Thymus (tissue), 11 donors: ENCODE data around the gene EMX1. TPM values are rescaled to one million over a fixed set of nuclear protein-coding genes. Genes with fewer than 3 reads are reported as not detected.

ENCODE experiments used
- DNase-seq, 9 donors: peaks; one replicate each; pipeline ENCODE4 v3.0.0-alpha.2; 2013; ENCODE audit warnings: low spot score in 9 of 9, low read depth in 6 of 9, missing footprints in 1 of 9
- H3K27ac ChIP-seq, 2 donors: one replicate each; pipeline ENCODE4 v1.5.1; 2013; ENCODE audit warnings: control low read depth in 1 of 2, low read depth in 1 of 2, low read length in 1 of 2, mild to moderate bottlenecking in 1 of 2, moderate library complexity in 1 of 2
- H3K27me3 ChIP-seq, 2 donors: one replicate each; pipeline ENCODE4 v1.5.1; 2013; ENCODE audit warnings: low read length in 1 of 2; ENCODE audit not compliant: control insufficient read depth in 2 of 2, insufficient read depth in 1 of 2
- H3K36me3 ChIP-seq, 2 donors: one replicate each; pipeline ENCODE4 v1.5.1; 2013; ENCODE audit warnings: low read length in 1 of 2, mild to moderate bottlenecking in 1 of 2, moderate library complexity in 1 of 2; ENCODE audit not compliant: control insufficient read depth in 2 of 2, insufficient read depth in 2 of 2
- H3K4me1 ChIP-seq, 2 donors: one replicate each; pipeline ENCODE4 v1.5.1; 2013; ENCODE audit warnings: low read length in 2 of 2; ENCODE audit not compliant: control insufficient read depth in 2 of 2, insufficient read depth in 2 of 2
- H3K4me3 ChIP-seq, 2 donors: one replicate each; pipeline ENCODE4 v1.5.1; 2013; ENCODE audit warnings: low read length in 2 of 2, control low read depth in 1 of 2, mild to moderate bottlenecking in 1 of 2
- H3K9me3 ChIP-seq, 2 donors: one replicate each; pipeline ENCODE4 v1.5.1; 2013; ENCODE audit warnings: low read length in 1 of 2, mild to moderate bottlenecking in 1 of 2; ENCODE audit not compliant: control insufficient read depth in 2 of 2, insufficient read depth in 1 of 2
- WGBS: extraction: QIAGEN DNeasy Blood & Tissue Kit; methylation state at CpG from one replicate; pipeline ENCODE4 v1.1.7; 2013; 5-methylcytosine and 5-hydroxymethylcytosine counted together
- polyA plus RNA-seq: library from polyadenylated mRNA; stranded (reverse); fragments of 200-250 nt; gene quantifications from one replicate; pipeline ENCODE4 v1.2.3, GENCODE V29; 2013
- total RNA-seq: library from RNA; stranded (reverse); fragments of 120-200 nt; gene quantifications from one replicate; pipeline ENCODE4 v1.2.4, GENCODE V29; 2013
- donor health status: healthy.

EMX1 gene
- total and polyA plus RNA-seq, 2 donors, result 0.38 to 0.82 TPM

- Histone ChIP-seq H3K27ac (no peak overlapping the region), H3K4me3 (no peak overlapping the region), H3K9me3 (peaks cover 0 to 2% of the 10 kb centered on the region in 2 donors), H3K27me3 (peaks cover 0 to 36% of the 10 kb centered on the region in 2 donors), H3K36me3 (no peaks in the 10 kb centered on the region), H3K4me1 (no peaks in the 10 kb centered on the region)
- no peak for DNase-seq
- WGBS, result 97% methylated on average over 2 of the region's 2 CpGs
Observed at GRCh38 chr2:72935611-72935957, 18.3 kb downstream of the EMX1 start.

GRCh38 chr2:72936660-72937355 lies 19.5 kb downstream of the EMX1 start:
- 86% methylated on average over 19 of the region's 19 CpGs for WGBS
- no peaks in the 10 kb centered on the region for H3K4me1 ChIP-seq
- H3K27ac ChIP-seq, result no peak overlapping the region
- DNase-seq, result no peak
- no peaks in the 10 kb centered on the region for H3K36me3 ChIP-seq
- peaks cover 0 to 26% of the 10 kb centered on the region in 2 donors for H3K27me3 ChIP-seq
- H3K9me3 ChIP-seq, result peaks cover 0 to 2% of the 10 kb centered on the region in 2 donors
- H3K4me3 ChIP-seq, result no peak overlapping the region

GRCh38 chr2:72937356-72937669 lies 20.0 kb downstream of the EMX1 start:
- H3K27ac ChIP-seq, result no peak overlapping the region
- DNase-seq, result no peak
- H3K4me1 ChIP-seq, result no peaks in the 10 kb centered on the region
- H3K4me3 ChIP-seq, result no peak overlapping the region
- WGBS, result 92% methylated on average over 15 of the region's 15 CpGs
- H3K36me3 ChIP-seq, result no peaks in the 10 kb centered on the region
- H3K27me3 ChIP-seq, result peaks cover 0 to 24% of the 10 kb centered on the region in 2 donors
- H3K9me3 ChIP-seq, result peaks cover 0 to 2% of the 10 kb centered on the region in 2 donors

- Histone ChIP-seq H3K27me3 (peaks cover 0 to 19% of the 10 kb centered on the region in 2 donors), H3K27ac (no peak overlapping the region), H3K4me1 (no peaks in the 10 kb centered on the region), H3K9me3 (peaks cover 0 to 2% of the 10 kb centered on the region in 2 donors), H3K36me3 (no peaks in the 10 kb centered on the region), H3K4me3 (no peak overlapping the region)
- WGBS, result 78% methylated on average over 5 of the region's 5 CpGs
- no peak for DNase-seq
Observed at GRCh38 chr2:72938455-72938854, 21.1 kb downstream of the EMX1 start.

GRCh38 chr2:72940361-72940760 lies 23.0 kb downstream of the EMX1 start:
- 94% methylated on average over 6 of the region's 6 CpGs for WGBS
- Histone ChIP-seq H3K4me1 (no peaks in the 10 kb centered on the region), H3K4me3 (no peak overlapping the region), H3K9me3 (peaks cover 0 to 2% of the 10 kb centered on the region in 2 donors), H3K36me3 (no peaks in the 10 kb centered on the region), H3K27me3 (peaks cover 0 to 11% of the 10 kb centered on the region in 2 donors), H3K27ac (no peak overlapping the region)
- no peak for DNase-seq

DNA sequence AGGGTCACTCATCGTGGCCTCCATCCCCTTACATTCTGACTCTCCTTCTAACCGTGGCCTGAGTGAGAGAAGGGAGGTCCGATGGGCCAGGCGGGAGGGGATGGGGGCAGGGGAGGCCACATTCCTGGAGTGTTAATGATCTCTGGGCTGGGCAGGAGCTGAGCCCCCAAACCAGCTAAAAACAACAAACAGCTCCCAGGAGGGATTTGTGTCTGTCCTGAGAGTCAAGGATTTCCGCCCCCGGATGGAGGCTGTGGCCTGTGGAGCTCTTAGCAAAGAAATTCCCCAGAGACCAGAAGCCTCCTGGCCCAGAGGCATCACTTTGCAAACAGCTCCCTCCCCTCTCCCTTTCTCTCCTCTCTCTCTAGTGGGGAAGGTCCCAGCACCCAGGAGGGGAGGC lies 23.5 kb downstream of the EMX1 start:
- no peak for DNase-seq
- Histone ChIP-seq H3K9me3 (peaks cover 0 to 2% of the 10 kb centered on the region in 2 donors), H3K4me3 (no peak overlapping the region), H3K27me3 (peaks cover 0 to 8% of the 10 kb centered on the region in 2 donors), H3K27ac (no peak overlapping the region), H3K36me3 (no peaks in the 10 kb centered on the region), H3K4me1 (no peaks in the 10 kb centered on the region)
- WGBS, result 96% methylated on average over 6 of the region's 6 CpGs

- Histone ChIP-seq H3K4me3 (no peak overlapping the region), H3K36me3 (no peaks in the 10 kb centered on the region), H3K4me1 (no peaks in the 10 kb centered on the region), H3K27me3 (no peaks in the 10 kb centered on the region), H3K27ac (no peak overlapping the region), H3K9me3 (no peaks in the 10 kb centered on the region)
- 85% methylated on average over 8 of the region's 8 CpGs for WGBS
- DNase-seq, result no peak
Observed at GRCh38 chr2:72942293-72942692, 25.0 kb downstream of the EMX1 start.

DNA sequence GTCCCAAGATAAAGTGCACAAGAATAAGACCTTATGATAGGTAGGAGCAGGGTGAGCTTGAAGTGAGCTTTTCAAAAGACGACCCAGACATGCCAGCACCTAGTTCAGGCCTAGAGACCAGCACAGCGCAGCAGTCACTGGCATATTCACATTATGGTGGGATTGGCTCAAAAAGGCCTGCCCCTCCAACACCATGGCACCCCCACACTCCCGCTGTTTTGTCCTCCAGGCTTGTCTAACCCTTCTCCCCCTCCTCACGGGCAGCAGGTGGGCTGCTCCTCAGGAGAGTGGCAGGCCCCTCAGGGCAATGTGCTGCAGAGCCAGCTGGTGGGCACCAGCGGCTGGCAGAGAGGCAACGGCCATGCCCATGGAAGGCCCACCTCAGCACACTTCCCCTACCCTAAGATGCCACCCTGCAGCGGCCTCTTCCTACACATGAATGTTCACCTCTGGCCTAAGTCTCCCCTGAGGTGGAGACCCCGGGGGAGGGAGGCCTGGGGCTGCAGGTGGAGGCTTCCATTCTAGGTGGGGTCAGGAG lies 25.6 kb downstream of the EMX1 start:
- Histone ChIP-seq H3K4me1 (no peaks in the 10 kb centered on the region), H3K36me3 (no peaks in the 10 kb centered on the region), H3K27ac (no peak overlapping the region), H3K4me3 (no peak overlapping the region), H3K9me3 (no peaks in the 10 kb centered on the region), H3K27me3 (no peaks in the 10 kb centered on the region)
- WGBS, result 97% methylated on average over 8 of the region's 8 CpGs
- DNase-seq, result no peak

DNA sequence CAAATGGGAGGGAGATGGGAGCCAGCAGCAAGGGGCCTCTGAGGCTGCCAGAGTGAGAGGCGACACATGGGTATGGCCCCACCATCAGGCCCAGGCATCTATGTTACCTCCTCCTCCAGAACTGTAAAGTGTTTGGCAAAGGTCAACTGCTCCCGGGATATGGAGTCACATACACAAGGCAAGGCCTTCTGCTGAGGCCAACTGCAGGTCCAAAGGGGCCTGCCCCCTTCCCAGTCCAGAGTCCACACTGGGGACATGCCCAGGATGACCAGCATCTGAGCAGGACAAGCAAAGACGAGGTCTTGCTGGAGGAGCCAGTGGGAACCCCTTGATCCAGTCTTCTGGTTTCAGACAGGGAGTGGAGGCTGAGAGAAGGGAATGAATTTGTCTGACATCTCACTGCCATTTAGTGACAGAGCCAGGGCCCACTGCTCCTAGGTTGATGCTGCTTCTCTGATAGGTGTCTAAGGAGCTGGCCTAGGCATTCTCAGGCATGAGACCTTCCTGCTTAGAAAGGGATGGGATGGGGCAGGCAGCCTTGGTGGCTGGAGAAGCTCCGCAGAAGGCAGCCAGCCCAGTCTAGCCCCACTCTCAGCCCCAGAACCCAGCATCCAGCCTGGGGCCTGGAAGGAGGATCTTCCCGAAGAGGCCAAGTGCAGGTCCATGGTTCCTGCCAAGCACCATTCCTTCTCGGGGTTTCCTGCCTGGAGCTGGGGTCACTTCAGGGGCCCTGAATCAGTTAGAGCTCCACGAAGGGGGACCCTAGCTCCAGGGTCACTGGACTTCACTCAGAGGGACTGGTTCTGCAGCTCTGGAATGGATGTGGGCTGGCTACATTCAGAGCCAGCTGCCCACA lies 26.4 kb downstream of the EMX1 start:
- no peaks in the 10 kb centered on the region for H3K27me3 ChIP-seq
- H3K4me3 ChIP-seq, result no peak overlapping the region
- WGBS, result 82% methylated on average over 7 of the region's 7 CpGs
- H3K36me3 ChIP-seq, result no peaks in the 10 kb centered on the region
- no peak overlapping the region for H3K27ac ChIP-seq
- H3K4me1 ChIP-seq, result no peaks in the 10 kb centered on the region
- no peak for DNase-seq
- H3K9me3 ChIP-seq, result no peaks in the 10 kb centered on the region
